ENCODE measurements around the gene PARP12.

The PARP12 gene

GRCh38 chr7:140074780-140075179 is 12.0 kb upstream of the PARP12 start:
- Histone ChIP-seq H3K9me2 (replicated peaks; ENCODE audit: control insufficient read depth, low read length) (no peaks in the 10 kb centered on the region), H3K27me3 (ENCODE audit: control insufficient read depth, low read length) (peaks cover 6% of the 10 kb centered on the region; the same call in 1 of the 2 replicates), H3K79me2 (ENCODE audit: control insufficient read depth, low read length) (no peaks in the 10 kb centered on the region), H4K20me1 (ENCODE audit: control insufficient read depth, insufficient read depth, low read depth, low read length) (no peaks in the 10 kb centered on the region), H3K4me1 (ENCODE audit: control insufficient read depth, low read length) (no peaks in the 10 kb centered on the region), H3K27ac (ENCODE audit: low read depth, low read length) (no peak overlapping the region), H3F3A (ENCODE audit: control insufficient read depth, insufficient read depth) (no peaks in the 10 kb centered on the region), H3K4me2 (ENCODE audit: low read length) (no peak overlapping the region), H3K36me3 (ENCODE audit: control insufficient read depth, low read length) (no peaks in the 10 kb centered on the region), H3K9me3 (ENCODE audit: control insufficient read depth, insufficient read depth, low read length) (no peaks in the 10 kb centered on the region), H3K4me3 (ENCODE audit: low read length) (no peak overlapping the region)
- TF ChIP-seq EZH2phosphoT487 (IDR thresholded peaks at IDR 0.05; ENCODE audit: borderline replicate concordance, low read length) (no peak), CTCF (IDR thresholded peaks at IDR 0.05; ENCODE audit: low read depth, low read length, poor library complexity, severe bottlenecking) (no peak)

DNA sequence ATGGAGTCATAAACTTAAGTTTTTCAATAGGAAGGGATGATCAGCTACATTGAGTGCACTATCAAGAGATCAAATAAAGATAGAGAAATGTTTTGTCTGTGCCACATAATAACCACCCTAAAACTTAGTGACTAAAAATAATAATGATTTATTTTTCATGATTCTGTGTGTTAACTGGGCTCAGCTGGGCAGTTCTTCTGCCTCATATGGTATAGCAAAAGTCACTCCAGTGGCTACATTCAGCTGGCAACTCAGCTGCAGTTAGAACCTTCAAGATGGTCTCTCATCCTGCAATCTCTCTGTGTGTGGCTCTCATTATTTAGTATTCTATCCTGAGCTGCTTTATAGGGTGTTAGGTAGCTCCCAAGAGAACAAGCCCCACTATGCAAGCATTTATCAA is 7.8 kb upstream of the PARP12 start:
- no peak overlapping the region for H3K4me2 ChIP-seq (ENCODE audit: low read length)
- no peaks in the 10 kb centered on the region for H3F3A ChIP-seq (ENCODE audit: control insufficient read depth, insufficient read depth)
- TF ChIP-seq EZH2phosphoT487 (IDR thresholded peaks at IDR 0.05; ENCODE audit: borderline replicate concordance, low read length), result no peak
- TF ChIP-seq CTCF (IDR thresholded peaks at IDR 0.05; ENCODE audit: low read depth, low read length, poor library complexity, severe bottlenecking), result no peak
- no peaks in the 10 kb centered on the region for H3K36me3 ChIP-seq (ENCODE audit: control insufficient read depth, low read length)
- H4K20me1 ChIP-seq (ENCODE audit: control insufficient read depth, insufficient read depth, low read depth, low read length), result no peaks in the 10 kb centered on the region
- H3K9me2 ChIP-seq (replicated peaks; ENCODE audit: control insufficient read depth, low read length), result no peaks in the 10 kb centered on the region
- H3K4me3 ChIP-seq (ENCODE audit: low read length), result no peak overlapping the region
- H3K4me1 ChIP-seq (ENCODE audit: control insufficient read depth, low read length), result no peaks in the 10 kb centered on the region
- H3K79me2 ChIP-seq (ENCODE audit: control insufficient read depth, low read length), result no peaks in the 10 kb centered on the region
- H3K9me3 ChIP-seq (ENCODE audit: control insufficient read depth, insufficient read depth, low read length), result peaks cover 25% of the 10 kb centered on the region
- no peak overlapping the region for H3K27ac ChIP-seq (ENCODE audit: low read depth, low read length)
- peaks cover 6% of the 10 kb centered on the region; the same call in 1 of the 2 replicates for H3K27me3 ChIP-seq (ENCODE audit: control insufficient read depth, low read length)

- no peaks in the 10 kb centered on the region for H3F3A ChIP-seq (ENCODE audit: control insufficient read depth, insufficient read depth)
Measured at GRCh38 chr7:140069298-140069949, 6.7 kb upstream of the PARP12 start.

More at GRCh38 chr7:140069298-140069949, 6.7 kb upstream of the PARP12 start:
- Histone ChIP-seq H4K20me1 (ENCODE audit: control insufficient read depth, insufficient read depth, low read depth, low read length) (no peaks in the 10 kb centered on the region), H3K4me1 (ENCODE audit: control insufficient read depth, low read length) (no peaks in the 10 kb centered on the region), H3K79me2 (ENCODE audit: control insufficient read depth, low read length) (no peaks in the 10 kb centered on the region), H3K4me3 (ENCODE audit: low read length) (no peak overlapping the region), H3K27ac (ENCODE audit: low read depth, low read length) (no peak overlapping the region), H3K4me2 (ENCODE audit: low read length) (no peak overlapping the region), H3K9me2 (replicated peaks; ENCODE audit: control insufficient read depth, low read length) (no peaks in the 10 kb centered on the region), H3K9me3 (ENCODE audit: control insufficient read depth, insufficient read depth, low read length) (peaks cover 25% of the 10 kb centered on the region), H3K36me3 (ENCODE audit: control insufficient read depth, low read length) (no peaks in the 10 kb centered on the region), H3K27me3 (ENCODE audit: control insufficient read depth, low read length) (peaks cover 3% of the 10 kb centered on the region; the same call in 1 of the 2 replicates)
- TF ChIP-seq EZH2phosphoT487 (IDR thresholded peaks at IDR 0.05; ENCODE audit: borderline replicate concordance, low read length), result no peak
- no peak for TF ChIP-seq CTCF (IDR thresholded peaks at IDR 0.05; ENCODE audit: low read depth, low read length, poor library complexity, severe bottlenecking)

Measured in DOHH2 (cell line).